Chondrocyte (in vitro differentiated cells): Measurements from ENCODE around the gene STKLD1. TPM values are rescaled to one million over a fixed set of nuclear protein-coding genes. Genes with fewer than 3 reads are reported as not detected.

Source experiments
- DNase-seq: peaks from one replicate; pipeline ENCODE4 v3.0.0; 2021; ENCODE audit warnings: mixed read lengths, low spot score
- H3K27ac Mint-ChIP-seq: one replicate; pipeline ENCODE4 v1.8.0; 2021; ENCODE audit warnings: mild to moderate bottlenecking, moderate library complexity, mixed read lengths; ENCODE audit not compliant: unreplicated experiment
- H3K27me3 Mint-ChIP-seq: 2 replicates; pipeline ENCODE4 v1.8.0; 2021; ENCODE audit warnings: low read depth, mixed read lengths
- H3K36me3 Mint-ChIP-seq: 2 replicates; pipeline ENCODE4 v1.8.0; 2021; ENCODE audit warnings: low read depth, mixed read lengths
- H3K4me1 Mint-ChIP-seq: 2 replicates; pipeline ENCODE4 v1.8.0; 2021; ENCODE audit warnings: low read depth, mild to moderate bottlenecking, mixed read lengths
- H3K4me3 Mint-ChIP-seq: one replicate; pipeline ENCODE4 v1.8.0; 2021; ENCODE audit warnings: mild to moderate bottlenecking, moderate library complexity, mixed read lengths; ENCODE audit not compliant: unreplicated experiment
- H3K9me3 Mint-ChIP-seq: 2 replicates; pipeline ENCODE4 v1.8.0; 2021; ENCODE audit warnings: low read depth, mixed read lengths
- CTCF ChIP-seq: fragments of 200-600 bp; sonication (generic); IDR thresholded peaks from 2 replicates; pipeline ENCODE4 v1.5.0; 2021; ENCODE audit warnings: antibody characterized with exemption, mild to moderate bottlenecking, moderate library complexity
- total RNA-seq: library from RNA; stranded (reverse); gene quantifications from 3 replicates; pipeline ENCODE4 v1.2.1, GENCODE V29; 2021

STKLD1 gene
- total RNA-seq, 1 donor from 2014 or later, result 1.8 TPM

- no peak for DNase-seq
These were observed 49.8 kb downstream of the STKLD1 start for GRCh38 chr9:133426011-133426410.

GRCh38 chr9:133427658-133428348 is 51.6 kb downstream of the STKLD1 start:
- TF ChIP-seq CTCF, result no peak
- H3K4me3 Mint-ChIP-seq, result peak overlapping the region; percentile 52
- H3K9me3 Mint-ChIP-seq, result no peaks in the 10 kb centered on the region
- H3K4me1 Mint-ChIP-seq, result peaks cover 3% of the 10 kb centered on the region
- no peak overlapping the region for H3K27ac Mint-ChIP-seq
- peaks cover 3% of the 10 kb centered on the region for H3K36me3 Mint-ChIP-seq
- DNase-seq, result no peak
- H3K27me3 Mint-ChIP-seq, result peaks cover 5% of the 10 kb centered on the region

More at GRCh38 chr9:133426011-133426410, 49.8 kb downstream of the STKLD1 start:
- Mint-ChIP-seq H3K27me3 (peaks cover 5% of the 10 kb centered on the region), H3K9me3 (no peaks in the 10 kb centered on the region), H3K36me3 (peaks cover 2% of the 10 kb centered on the region), H3K4me1 (peaks cover 3% of the 10 kb centered on the region), H3K27ac (no peak overlapping the region), H3K4me3 (no peak overlapping the region)
- no peak for TF ChIP-seq CTCF

GRCh38 chr9:133428617-133429101 is 52.5 kb downstream of the STKLD1 start:
- no peaks in the 10 kb centered on the region for H3K9me3 Mint-ChIP-seq
- no peak for TF ChIP-seq CTCF
- H3K27me3 Mint-ChIP-seq, result peaks cover 5% of the 10 kb centered on the region
- H3K4me1 Mint-ChIP-seq, result peaks cover 3% of the 10 kb centered on the region
- no peak overlapping the region for H3K27ac Mint-ChIP-seq
- DNase-seq, result no peak
- H3K36me3 Mint-ChIP-seq, result peaks cover 5% of the 10 kb centered on the region
- peak overlapping the region; percentile 4 for H3K4me3 Mint-ChIP-seq

GRCh38 chr9:133429214-133429613 is 53.0 kb downstream of the STKLD1 start:
- Mint-ChIP-seq H3K9me3 (no peaks in the 10 kb centered on the region), H3K4me1 (peaks cover 3% of the 10 kb centered on the region), H3K27ac (no peak overlapping the region), H3K36me3 (peaks cover 5% of the 10 kb centered on the region), H3K27me3 (peaks cover 5% of the 10 kb centered on the region), H3K4me3 (no peak overlapping the region)
- no peak for DNase-seq
- TF ChIP-seq CTCF, result no peak

GRCh38 chr9:133429641-133430161 is 53.5 kb downstream of the STKLD1 start:
- peaks cover 5% of the 10 kb centered on the region for H3K27me3 Mint-ChIP-seq
- H3K9me3 Mint-ChIP-seq, result no peaks in the 10 kb centered on the region
- peaks cover 3% of the 10 kb centered on the region for H3K4me1 Mint-ChIP-seq
- H3K4me3 Mint-ChIP-seq, result no peak overlapping the region
- DNase-seq, result no peak
- TF ChIP-seq CTCF, result peak; percentile 66
- peaks cover 5% of the 10 kb centered on the region for H3K36me3 Mint-ChIP-seq
- no peak overlapping the region for H3K27ac Mint-ChIP-seq
